ENCODE results near the gene SMCO4. TPM values are rescaled to one million over a fixed set of nuclear protein-coding genes. Genes with fewer than 3 reads are reported as not detected.

SMCO4 gene
- total RNA-seq, 6 experiments from 2014 or later, result 8.6 to 13.1 (median 11.0) TPM

DNA sequence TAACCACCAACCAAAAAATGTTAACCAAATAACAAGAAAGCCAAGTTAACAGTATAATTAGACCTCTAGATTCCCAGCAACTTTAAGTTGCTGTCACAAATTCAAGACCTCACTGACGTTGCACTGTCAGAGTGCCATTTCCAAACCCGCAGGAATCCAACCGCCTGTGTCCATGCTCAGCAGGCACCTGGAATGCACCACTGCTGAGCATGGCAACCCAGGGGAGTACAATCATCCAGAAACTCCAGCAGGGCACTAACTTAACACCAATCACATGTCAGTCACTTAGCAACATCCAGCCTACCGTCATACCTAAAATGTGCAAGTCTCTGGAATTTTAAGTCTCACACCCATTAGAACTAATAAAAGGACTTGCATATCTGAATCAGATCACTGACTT, 48.8 kb downstream of the SMCO4 start:
- Mint-ChIP-seq H3K27me3 (ENCODE audit: insufficient read depth) (no peaks in the 10 kb centered on the region; the same call in 1 of the 2 replicates), H3K36me3 (ENCODE audit: low read depth) (no peaks in the 10 kb centered on the region), H3K9me3 (no peaks in the 10 kb centered on the region), H3K27ac (no peak overlapping the region), H3K4me1 (ENCODE audit: low read depth) (peaks cover 10% of the 10 kb centered on the region), H3K4me3 (no peak overlapping the region)
- TF ChIP-seq, protein P1, sequence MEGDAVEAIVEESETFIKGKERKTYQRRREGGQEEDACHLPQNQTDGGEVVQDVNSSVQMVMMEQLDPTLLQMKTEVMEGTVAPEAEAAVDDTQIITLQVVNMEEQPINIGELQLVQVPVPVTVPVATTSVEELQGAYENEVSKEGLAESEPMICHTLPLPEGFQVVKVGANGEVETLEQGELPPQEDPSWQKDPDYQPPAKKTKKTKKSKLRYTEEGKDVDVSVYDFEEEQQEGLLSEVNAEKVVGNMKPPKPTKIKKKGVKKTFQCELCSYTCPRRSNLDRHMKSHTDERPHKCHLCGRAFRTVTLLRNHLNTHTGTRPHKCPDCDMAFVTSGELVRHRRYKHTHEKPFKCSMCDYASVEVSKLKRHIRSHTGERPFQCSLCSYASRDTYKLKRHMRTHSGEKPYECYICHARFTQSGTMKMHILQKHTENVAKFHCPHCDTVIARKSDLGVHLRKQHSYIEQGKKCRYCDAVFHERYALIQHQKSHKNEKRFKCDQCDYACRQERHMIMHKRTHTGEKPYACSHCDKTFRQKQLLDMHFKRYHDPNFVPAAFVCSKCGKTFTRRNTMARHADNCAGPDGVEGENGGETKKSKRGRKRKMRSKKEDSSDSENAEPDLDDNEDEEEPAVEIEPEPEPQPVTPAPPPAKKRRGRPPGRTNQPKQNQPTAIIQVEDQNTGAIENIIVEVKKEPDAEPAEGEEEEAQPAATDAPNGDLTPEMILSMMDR (IDR thresholded peaks at IDR 0.05), result no peak
- no peak for DNase-seq

DNA sequence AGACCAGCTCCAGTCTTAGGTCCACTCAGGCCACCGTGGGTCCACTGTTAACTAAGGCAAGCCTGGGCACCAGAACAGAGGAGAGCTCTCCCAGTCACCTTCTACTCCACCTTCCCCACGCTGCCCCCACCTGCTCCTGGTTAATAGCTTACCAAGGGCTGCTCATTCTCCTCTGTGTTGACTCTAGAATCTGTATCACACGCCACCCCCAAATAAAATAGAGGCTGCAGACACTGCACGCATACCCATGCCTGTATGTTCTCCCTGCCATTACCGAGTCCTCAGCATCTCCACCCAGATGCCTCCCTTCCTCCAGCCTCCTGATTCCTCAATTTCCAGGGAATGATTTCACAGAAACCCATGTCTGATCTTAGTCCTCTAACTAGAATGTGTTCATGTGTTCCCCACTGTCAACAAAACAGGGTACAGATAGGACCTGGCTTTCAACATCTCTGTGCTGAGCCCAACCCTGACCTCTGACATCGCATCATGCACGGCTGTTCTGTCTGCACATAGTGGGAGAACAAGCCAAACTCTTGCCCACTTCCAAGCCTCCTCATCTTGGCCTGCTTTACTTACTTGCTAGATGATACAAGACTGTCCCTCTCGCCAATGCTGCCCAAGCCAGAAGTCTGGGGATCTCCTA, 49.8 kb downstream of the SMCO4 start:
- TF ChIP-seq, protein P1 (IDR thresholded peaks at IDR 0.05), result no peak
- DNase-seq, result no peak
- Mint-ChIP-seq H3K9me3 (no peaks in the 10 kb centered on the region), H3K27me3 (ENCODE audit: insufficient read depth) (no peaks in the 10 kb centered on the region; the same call in 1 of the 2 replicates), H3K36me3 (ENCODE audit: low read depth) (no peaks in the 10 kb centered on the region), H3K4me1 (ENCODE audit: low read depth) (peaks cover 2% of the 10 kb centered on the region), H3K4me3 (no peak overlapping the region), H3K27ac (no peak overlapping the region)

DNA sequence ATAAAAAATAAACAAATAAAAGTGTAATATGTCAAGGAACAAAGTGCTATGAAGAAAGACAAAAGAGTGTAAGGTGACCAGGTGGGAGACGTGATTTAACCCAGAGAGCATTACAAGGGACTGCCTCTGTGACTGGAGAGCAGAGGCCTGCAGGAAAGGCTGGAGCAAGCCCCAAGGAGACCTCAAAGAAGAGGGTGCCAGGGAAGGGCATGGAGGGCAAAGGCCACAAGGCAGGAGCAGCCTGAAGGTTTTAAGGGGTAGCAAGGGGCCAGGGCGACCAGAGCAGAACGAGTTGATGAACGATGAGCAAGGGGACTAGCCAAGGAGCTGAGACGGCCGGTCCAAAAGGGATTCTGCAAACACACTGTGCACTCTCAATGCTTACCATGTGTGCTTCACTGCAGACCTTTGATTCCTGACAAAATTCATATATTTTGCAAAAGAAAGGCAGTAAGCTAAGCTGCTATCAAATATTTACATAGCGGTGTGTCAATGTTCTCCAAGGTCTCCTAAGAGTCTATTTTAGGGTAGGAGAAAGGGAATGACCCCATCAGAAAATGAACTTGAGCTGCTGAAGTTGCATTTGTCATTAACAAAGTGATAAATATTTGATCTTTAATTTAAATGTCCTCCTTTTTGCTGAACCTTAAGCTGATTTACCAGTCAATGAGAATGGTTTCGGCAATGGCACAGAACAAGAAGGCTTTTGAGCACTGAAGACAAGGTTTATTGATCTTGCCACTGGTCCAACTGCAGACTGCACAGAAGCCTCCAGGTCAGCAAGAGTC, 50.5 kb downstream of the SMCO4 start:
- TF ChIP-seq, protein P1 (IDR thresholded peaks at IDR 0.05), result no peak
- DNase-seq, result no peak
- Mint-ChIP-seq H3K4me3 (no peak overlapping the region), H3K36me3 (ENCODE audit: low read depth) (no peaks in the 10 kb centered on the region), H3K27me3 (ENCODE audit: insufficient read depth) (no peaks in the 10 kb centered on the region; the same call in 1 of the 2 replicates), H3K9me3 (no peaks in the 10 kb centered on the region), H3K27ac (no peak overlapping the region), H3K4me1 (ENCODE audit: low read depth) (no peaks in the 10 kb centered on the region)

DNA sequence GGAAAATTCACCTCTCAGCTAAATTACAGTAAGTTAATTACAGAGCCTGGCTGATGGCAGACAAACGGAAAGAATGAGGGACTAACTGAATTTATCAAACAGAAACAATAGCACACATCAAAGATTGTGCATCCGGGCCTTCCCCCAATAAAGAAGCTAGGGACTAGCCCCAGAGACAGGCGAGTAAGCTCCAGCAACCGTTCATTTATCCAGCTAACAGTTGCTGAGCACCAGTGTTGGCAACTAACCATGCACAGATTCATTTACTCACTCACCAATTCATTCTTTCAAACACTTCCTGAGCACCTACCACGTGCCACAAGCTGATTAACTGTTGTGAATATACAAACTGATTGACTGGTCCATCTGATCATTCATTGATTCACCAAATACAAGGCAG, 51.2 kb downstream of the SMCO4 start:
- no peaks in the 10 kb centered on the region for H3K36me3 Mint-ChIP-seq (ENCODE audit: low read depth)
- TF ChIP-seq, protein P1 (IDR thresholded peaks at IDR 0.05), result no peak
- H3K9me3 Mint-ChIP-seq, result no peaks in the 10 kb centered on the region
- no peak overlapping the region for H3K4me3 Mint-ChIP-seq
- H3K4me1 Mint-ChIP-seq (ENCODE audit: low read depth), result no peaks in the 10 kb centered on the region
- no peak overlapping the region for H3K27ac Mint-ChIP-seq
- no peak for DNase-seq
- no peaks in the 10 kb centered on the region; the same call in 1 of the 2 replicates for H3K27me3 Mint-ChIP-seq (ENCODE audit: insufficient read depth)

DNA sequence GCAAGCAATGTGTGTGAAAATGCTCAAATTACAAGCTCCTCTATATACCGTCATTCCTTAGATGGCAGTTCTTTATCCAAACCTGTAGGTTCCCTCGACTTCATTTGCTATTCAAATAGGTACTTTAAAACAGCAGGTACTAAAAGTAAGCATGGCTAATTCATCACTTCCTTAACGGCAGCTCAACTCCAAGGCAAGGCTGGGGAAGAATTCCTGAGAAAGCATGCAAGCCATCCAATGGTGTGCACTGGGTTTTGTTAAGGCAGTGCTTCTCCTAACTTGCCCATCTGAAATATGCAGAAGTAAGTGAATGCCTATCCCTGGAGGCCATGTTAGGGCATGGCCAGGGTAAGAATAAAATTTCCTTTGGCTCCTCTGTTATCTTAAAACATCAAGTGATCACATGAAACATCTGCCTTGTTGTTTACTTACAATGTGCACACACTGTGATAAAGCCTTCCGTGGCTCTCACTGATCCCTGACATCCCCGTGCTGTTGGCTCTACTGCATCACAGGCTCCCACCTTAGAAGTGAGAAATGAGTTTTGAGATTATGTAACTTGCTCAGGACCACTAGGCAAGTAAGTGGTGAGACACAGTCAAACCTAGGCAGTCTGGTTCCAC, 52.1 kb downstream of the SMCO4 start:
- Mint-ChIP-seq H3K36me3 (ENCODE audit: low read depth) (no peaks in the 10 kb centered on the region), H3K4me3 (no peak overlapping the region), H3K9me3 (no peaks in the 10 kb centered on the region), H3K27ac (no peak overlapping the region), H3K27me3 (ENCODE audit: insufficient read depth) (no peaks in the 10 kb centered on the region; the same call in 1 of the 2 replicates), H3K4me1 (ENCODE audit: low read depth) (no peaks in the 10 kb centered on the region)
- TF ChIP-seq, protein P1 (IDR thresholded peaks at IDR 0.05), result no peak
- no peak for DNase-seq

Measured in HFFc6 (cell line).